Fibroblast of skin of right biceps (primary cell): ENCODE measurements around the gene STK39.
"Not testable (repeated sequence)": the region's sequence is repeated elsewhere in the genome, so short reads cannot be mapped to it uniquely, and the experiment has no call there.

Experiments used
- DNase-seq: peaks from one replicate; pipeline ENCODE4 v3.0.0-alpha.2; 2013

STK39 gene

DNA sequence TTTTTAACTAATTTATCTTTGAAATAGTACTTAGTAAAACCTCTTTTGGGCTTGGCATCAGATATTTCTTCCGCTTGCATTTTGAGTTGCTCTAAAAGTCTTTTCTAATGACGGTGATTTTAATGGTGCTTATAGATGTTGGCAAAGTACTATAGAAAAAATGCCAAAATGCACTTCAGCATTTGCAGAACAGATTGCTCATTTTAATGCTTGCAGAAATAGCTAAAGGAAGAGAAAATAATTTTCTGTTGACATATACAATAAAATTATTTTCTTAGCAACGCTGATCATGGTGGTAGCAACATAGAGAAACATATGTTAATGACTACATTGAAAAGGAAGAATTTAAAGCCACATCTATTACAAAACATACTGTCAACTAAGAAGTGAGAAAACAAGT is 170.7 kb downstream of the STK39 start:
- no peak for DNase-seq

DNA sequence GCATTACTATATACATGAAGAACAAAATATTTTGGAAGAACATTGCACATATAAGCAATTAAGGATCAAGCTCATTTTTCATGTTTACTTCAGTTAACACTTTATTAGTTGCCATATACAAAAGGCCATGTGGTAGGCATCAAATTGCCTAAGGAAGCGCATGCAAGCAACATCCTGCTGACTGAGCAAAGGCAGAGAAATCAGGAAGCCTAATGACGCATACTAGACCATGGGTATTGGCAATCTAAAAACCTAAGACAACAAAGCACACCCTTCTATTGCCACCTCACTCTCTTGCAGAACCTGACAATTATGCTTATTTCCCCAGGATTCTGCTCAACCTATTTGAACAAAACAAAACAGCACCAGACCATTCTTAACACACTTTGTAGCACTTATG is 171.9 kb downstream of the STK39 start:
- DNase-seq, result peak; percentile 11

DNA sequence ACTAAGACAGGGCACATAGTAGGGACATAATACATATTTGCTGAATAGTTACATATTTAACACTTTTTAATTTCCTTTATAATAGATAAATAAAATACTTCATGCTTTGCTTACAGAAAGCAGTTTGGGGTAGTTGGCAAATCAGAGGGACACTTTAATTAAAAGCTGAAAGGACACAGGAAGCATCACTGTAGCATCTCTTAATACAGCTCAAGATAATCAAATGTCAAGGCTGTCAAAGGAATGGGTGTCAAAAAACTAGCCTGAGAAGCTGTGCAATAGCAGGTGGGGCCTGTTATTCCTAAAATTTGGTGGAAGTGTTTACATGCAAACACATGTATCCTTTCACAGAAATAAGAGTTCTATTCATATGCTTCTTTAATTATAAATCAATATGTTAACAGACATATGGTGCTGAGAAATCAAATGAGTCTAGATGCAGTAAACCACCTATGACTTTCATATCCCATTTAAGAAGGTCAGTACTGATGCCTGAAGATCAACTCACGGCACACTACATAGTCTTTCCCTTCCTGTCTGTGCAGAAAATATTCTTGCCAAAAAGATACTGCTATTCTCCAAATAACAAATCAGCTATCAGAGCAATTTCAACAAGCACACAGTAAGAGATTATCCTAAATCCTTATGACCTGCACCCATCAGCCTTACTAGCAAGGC is 174.6 kb downstream of the STK39 start:
- no peak for DNase-seq

DNA sequence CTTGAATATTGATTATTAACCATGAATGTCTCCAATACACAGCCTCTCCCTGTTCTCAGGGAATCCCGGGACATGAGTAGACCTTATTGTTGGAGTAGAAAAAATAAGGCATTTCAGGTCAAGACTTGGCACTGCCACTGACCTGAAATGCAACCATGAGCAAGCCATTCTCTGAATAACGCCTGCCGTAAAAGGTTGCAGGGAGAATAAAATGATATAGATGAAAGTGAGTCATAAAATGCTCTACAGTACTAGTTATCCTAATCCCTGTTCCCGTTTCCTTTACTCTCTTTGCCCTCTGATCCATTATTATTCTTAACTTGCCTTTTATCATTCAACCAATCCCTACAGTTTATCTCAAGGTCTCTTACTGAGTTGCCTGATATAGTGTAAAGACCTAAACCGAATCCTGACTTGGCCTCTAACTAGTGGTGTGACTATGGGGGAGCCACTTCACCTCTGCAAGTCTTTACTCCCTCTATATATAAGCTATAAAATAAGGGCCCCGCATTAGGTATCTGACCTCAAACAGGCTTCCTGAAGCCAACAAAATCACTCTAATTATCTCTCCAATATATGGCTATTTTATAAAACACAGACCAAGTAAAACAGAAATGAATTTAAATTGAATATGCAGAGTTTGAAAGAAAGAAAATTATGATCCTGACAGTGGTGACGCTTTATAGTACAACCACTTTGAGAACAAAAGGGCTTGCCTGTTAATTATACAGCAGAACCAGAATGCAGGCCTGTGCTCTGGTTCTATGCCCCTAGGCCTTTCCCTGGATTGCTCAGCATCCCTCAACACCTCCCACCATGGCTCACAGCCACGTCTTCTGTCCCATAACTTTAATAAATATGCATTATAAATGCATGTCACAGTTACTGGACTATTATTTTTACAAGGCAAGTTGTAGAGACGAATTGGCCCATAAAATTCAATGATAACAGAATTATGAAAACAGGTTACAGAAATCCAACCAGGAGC is 183.1 kb downstream of the STK39 start:
- no peak for DNase-seq

DNA sequence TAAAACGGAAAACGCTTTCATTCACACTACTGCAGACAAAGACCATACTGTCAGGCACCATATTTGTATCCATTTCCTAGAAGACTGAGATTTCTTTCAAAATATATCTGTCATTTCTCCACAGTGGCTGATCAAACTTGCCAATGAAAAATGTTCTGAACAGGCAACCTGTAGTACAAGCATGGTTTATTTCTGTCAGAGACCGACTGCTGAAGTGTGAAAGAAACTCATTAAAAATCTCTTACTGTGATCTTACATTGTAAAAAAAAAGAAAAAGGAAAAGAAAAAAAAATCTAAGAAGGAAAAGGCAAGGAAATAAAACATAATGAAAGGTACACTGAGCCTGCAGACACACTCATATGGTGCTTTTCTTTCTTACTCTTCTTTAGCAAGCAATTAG is 184.5 kb downstream of the STK39 start:
- DNase-seq, result no peak

DNA sequence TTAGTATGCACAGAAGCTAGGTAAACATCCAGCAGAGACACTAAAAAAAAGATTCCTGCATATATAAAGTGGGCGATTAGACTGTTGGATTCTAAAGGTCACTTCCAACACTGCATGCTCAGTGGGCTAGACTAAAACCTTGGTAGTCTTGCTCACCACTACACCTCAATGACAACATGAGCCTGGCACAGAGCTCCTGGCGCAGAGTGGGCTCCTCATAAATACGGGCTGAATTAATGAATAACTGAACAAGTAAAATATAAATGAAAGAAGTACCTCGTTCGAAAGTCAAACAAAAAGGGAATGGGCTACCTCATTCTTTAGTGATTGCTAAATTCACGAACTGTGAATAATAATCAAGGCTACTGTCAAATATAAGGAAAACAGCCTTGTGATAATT is 185.3 kb downstream of the STK39 start:
- DNase-seq, result no peak

DNA sequence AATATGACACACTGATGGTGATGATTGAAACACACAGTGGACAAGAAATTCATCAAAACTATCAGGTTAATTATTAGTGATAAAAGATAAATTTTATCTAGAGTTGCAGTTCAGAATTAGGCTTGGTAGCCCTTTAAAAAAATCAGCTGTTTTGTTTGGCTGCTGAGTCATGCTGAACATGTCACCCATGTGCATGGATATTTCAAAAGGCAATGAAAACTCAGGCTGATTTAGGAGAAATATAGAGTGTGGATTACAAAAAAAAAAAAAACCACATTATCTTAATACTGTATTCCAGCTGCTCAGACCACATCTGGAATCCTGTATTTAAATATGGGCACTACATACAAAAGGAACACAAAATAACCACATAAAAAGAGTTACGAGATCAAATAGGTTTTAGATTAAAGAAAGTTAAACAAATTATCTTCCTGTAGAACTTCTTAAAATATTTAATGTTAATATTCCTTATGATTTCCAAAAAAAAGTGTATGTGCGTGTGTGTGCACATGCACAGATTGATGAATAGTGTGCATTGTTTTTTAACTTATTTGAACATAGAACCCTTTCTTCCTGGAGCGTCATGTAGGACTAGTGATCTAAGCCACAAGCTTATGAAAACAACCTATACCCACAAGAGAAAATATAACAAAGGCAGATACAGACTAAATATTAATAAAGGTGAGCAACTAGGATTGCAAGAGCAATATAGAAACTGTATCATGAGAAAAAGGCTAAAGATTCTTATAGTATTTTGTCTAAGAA is 186.2 kb downstream of the STK39 start:
- DNase-seq, result peak; percentile 23

DNA sequence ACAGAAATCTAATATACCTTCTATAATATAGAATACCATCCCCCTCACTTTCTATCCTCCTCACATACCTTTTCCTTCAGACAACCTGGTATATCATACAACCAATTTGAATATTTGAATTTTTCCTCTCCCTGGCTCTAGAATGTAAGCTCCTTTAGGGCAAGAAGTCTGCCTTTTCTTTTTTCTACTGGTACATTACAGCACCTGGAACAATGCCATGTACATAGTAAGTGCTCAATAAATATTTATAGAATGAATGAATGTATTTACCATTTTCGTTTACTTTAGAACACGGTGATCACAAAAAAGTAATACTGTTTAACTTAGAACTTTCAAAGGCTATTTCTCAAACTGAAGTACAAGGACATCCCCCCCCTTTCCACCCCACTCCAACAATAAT is 187.6 kb downstream of the STK39 start:
- DNase-seq, result no peak

DNA sequence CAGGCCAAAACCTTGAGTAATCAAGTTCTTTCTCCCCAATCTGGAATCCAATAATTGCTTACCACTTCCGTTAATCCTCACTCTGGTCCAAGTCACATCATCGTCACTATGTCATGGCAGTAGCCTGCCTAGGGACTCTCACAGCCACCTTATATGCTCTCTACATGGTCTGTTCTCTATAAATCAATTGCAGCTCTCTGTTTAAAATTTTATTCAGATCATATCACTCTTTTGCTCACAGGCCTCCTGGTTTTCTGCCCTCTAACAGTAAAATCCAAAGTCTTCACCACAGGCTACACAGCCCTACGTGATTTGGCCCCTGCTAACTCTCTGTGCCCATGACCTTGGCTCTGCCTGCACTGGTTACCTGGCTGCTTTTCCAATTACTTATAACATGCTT is 188.7 kb downstream of the STK39 start:
- DNase-seq, result no peak

DNA sequence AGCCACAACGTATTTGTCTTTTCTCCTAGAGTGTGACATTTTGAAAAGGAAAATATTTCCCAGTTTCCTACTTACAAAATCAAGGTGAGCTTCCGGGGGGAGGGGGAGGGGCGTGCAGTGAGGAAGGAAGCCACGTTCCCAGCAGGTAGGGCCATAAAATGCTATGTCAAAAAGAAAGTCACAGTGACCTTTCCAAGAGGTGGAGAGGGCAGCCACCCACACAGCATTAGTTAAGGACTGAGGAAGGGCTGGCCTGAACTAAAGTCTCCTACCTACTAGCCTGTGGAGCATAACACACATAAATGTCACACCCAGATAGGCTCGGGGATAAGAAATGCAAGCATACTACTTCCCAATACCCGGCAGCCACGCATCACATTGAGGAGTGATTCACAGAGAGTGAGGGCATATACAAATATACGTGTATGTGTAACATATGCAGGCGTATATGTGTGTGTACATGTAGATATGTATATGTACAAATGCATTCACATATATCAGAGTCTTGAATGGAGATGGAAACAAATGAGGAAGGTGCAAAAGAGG is 191.1 kb downstream of the STK39 start:
- DNase-seq, result no peak

DNA sequence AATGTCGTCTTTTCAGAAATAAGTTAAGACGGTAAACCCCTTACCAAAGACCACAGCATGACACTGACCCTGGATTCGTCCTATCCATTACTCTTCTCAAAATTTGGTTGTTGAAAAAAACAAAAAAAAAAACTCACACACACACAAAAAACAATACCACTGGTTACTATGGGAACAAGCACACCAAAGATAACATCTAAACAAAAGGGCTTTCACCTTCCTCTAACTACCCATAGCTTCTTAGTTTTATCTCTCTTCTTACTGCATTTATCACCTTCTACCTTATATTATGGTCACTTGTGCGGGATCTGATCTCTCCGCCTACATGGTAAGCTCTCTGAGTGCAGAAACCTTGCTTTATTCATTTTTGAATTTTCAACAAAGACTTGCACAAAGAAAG is 192.7 kb downstream of the STK39 start:
- no peak for DNase-seq

DNA sequence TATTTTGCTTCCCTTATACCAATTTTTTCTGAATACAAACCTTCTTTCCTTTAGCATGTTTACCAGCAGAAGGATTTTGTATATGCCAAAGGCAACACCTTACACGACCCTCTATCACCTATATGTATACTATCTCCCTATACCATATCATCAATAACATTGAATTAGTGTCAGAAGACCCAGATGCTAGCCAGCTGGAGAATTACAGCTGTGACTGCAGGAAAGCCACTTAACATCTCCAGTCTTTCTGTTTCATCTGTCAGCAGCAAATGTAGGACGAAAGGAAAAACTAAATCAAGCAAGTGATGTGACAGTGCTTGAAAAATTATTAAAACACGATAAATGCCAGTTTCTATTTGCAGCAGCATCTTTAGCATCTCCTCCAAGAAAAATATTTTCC is 193.7 kb downstream of the STK39 start:
- DNase-seq, result no peak

DNA sequence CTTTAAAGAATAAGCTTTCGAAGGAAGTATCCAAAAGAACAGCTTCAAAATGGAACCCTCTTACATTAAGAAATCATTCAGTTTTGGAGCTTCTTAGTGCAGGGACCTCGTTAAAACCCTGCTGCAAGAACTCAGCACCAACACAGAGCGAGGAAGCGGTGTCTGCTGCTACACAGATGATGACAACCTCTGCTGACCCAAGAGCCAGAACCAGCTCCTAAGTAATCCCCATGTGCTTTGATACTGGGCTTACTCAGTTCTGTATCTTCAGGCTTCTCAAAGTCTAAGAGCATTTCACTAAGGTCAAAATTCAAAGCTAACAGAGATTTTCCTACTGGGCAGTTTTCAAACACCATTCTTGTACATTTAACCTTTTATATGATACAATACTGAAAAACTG is 194.6 kb downstream of the STK39 start:
- DNase-seq, result no peak

DNA sequence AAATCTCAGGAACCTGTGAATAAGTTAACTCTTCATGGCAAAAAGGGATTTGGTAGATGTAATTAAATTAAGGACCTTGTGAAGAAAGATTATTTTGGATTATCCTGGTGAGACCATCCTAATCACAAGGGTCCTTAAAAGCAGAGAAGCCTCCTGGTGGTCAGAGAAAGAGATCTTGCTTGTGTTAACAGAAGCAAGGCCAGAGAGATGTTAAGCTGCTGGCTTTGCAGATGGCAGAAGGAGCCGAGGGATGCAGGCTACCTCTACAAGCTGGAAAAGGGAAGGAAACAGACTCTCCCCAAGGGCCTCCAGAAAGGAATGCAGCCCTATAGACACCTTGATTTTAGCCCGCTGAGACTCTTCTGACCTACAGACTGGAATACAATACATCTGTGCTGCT is 197.0 kb downstream of the STK39 start:
- DNase-seq, result no peak

DNA sequence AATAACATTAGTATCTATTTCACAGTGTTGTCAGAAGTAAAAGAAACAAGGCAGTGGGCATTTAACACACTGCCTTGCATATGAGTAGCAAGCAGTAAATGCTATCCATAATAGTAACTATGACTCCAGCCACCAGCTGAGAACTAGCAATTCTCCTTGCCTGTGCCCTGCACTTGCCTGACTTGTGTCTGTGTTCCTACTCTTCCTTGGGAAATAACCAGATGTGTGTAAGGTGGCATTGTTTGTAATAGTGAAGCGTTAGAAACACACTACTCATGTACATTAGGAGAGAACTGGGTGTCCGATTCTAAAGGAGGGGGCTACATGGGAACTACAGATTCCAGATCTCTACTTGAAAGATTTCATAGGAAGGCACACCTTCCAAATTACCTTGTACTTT is 197.8 kb downstream of the STK39 start:
- no peak for DNase-seq

DNA sequence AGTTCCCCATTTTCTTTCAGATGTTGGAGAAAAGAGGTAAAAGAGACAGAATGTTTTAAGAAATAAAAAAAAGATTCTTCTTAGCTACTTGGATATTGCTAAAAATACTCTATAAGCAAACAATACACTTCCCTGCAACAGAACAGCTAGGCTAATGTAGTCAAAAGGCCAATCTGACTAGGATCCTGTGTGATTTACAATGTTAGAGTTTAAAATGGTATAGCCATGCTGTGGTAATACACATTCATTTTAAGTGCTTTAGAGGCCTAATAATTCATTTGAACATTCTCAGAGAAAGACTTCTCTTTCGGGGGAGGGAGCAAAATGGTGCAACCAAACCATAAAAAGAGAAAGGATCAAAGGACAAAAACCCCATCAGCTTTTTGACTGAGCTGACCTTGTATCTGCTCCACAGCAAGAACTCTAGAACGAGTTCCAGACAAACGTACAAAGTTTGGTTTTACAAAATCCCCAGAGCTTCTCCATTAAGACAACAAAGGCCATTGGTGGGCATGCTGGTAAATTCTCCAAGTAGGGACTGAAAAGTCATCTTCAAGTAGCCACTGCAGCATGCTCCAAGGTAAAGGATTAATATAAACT is 200.2 kb downstream of the STK39 start:
- DNase-seq, result no peak

DNA sequence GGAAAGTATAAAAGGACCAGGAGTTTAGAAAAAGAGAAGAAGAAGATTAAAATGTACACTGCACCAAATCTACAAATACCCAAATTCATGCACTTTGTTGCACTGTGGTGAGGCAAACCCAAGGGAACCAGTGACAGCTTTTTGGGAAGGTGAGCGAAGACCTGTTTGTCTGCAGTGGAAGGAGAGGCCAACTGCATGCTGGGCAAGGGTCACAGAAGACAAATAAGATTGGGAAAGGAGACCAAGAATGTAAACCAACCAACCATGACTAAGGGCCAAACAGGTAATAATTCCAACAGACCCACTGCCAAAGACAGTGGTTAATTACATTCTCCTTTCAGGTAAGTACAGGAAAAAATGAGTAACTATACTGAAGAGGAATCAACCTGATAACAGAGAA is 202.8 kb downstream of the STK39 start:
- DNase-seq, result no peak

DNA sequence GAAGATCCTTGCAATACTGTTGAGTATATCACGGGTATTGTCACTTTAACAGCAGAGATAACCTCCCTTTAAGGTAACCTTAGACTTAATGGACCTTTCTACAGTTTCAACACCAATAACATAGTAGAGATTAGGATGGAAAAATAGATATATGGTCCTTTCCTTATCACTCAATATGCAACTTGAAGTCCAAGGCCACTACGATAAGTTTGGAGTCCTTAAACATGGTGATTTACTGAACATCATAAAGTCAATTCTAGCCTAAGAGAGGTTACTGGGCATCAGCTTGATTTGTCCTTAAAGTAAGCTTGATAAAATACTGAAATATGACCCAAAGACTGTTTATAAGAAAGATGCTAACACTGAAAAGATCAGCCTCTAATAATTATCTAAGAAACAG is 203.2 kb downstream of the STK39 start:
- DNase-seq, result no peak

DNA sequence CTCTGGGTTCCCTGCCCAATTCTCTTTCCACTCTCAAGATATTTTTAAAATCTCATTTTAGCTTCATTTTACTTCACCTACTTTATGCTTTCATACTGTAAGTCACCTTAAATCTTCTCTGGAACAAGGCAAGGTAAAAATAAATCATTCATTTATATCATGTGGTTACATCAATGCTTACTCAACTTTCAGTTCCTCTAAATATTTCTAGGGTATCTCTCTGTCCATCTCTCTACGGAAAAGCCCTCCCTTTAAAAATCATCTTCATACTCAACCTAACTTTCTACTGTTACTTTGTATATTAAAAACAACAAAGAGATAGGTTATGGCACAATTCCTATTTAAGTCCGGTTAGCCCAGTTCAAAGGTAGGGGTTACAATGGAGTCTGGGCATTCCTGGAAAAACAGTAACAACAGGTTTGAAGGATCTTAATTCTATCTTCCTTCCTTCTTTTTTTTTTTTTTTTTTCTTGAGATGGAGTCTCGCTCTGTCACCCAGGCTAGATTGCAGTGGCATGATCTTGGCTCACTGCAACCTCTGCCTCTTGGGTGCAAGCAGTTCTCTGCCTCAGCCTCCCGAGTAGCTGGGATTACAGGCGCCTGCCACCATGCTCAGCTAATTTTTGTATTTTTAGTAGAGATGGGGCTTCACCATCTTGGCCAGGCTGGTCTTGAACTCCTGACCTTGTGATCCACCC is 205.1 kb downstream of the STK39 start:
- DNase-seq, result not testable (repeated sequence)

DNA sequence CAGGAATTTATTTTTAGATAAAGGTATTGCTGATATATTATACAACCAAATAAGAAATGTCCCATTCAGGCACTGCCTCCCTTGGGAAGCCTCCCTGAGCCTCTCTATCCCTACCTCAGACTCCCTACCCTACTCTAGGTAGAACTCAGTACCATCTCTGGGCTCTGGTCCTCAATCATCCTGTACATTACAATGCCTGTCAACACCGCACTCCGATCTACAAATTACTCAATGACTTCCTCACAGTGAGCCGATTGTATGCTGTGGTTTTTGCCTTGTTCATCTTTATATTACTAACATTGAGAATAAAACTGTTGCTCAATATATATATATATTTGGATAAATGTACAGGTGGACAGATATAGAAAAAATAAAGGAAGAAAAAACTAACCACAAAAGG is 207.5 kb downstream of the STK39 start:
- DNase-seq, result no peak

DNA sequence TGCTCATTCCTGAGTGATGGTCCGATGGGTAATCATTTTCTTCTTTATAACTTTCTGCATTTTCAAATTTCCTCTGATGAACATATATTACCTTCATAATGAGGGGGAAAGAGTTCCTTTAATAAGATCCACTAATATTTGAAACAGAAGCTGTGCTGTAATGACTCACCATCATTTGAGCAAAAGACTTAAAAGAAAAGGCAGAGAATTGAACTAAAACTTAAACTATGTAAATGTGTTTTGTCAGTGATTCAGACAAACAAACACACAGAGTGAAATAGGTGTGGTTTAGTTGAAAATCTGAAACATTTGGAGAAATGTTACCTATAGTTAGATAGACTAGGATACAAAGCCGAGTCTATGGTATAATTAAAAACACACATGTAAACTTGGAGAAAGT is 209.6 kb downstream of the STK39 start:
- DNase-seq, result no peak

DNA sequence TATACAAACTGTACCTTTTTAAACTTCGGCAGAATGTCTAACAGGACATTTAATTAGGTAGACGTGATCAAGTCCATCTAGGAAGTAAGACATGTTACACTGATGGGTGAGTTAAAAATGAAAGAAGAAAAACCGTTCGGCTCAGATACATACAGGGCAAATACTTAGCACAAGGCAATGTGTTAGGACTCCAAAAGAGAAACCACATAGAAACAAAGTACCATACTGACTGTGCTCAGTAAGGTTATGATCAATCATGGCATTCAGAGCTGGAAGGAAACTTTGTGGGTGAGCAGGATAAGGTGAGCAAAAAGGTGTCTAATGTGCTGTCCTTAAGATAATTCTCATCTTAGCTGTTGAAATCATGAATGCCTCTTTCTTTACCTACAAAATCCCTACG is 211.9 kb downstream of the STK39 start:
- DNase-seq, result no peak
